SK-N-SH treated with all-trans-retinoic acid at 6 μM for 48 hours (cell line): Measurements from ENCODE around the gene FLNC.

Source experiments
- ARNTL ChIP-seq: fragments of 450-650 bp; formaldehyde crosslinking; IDR thresholded peaks from 2 replicates; pipeline ENCODE4 v1.5.0; 2020; ENCODE audit warnings: low read depth, mild to moderate bottlenecking, moderate library complexity, borderline replicate concordance
- ISL1 ChIP-seq: fragments of 250-450 bp; sonication (Bioruptor Pico); IDR thresholded peaks from 2 replicates; pipeline ENCODE4 v2.1.2; 2022; ENCODE audit warnings: mild to moderate bottlenecking, moderate library complexity
- PATZ1 ChIP-seq: fragments of 250-450 bp; sonication (Bioruptor Pico); IDR thresholded peaks from 2 replicates; pipeline ENCODE4 v1.8.0; 2020; ENCODE audit warnings: mild to moderate bottlenecking, moderate library complexity, borderline replicate concordance

- no peak for TF ChIP-seq ISL1 (CRISPR knock-in tag)
- no peak for TF ChIP-seq PATZ1 (CRISPR knock-in tag)
- TF ChIP-seq ARNTL = no peak
These were observed 49.9 kb downstream of the FLNC start for GRCh38 chr7:128879939-128880746.
